ENCODE data around the gene CHST13.

- TF ChIP-seq TCF12 (IDR thresholded peaks at IDR 0.05; ENCODE audit: low read depth) (no peak), RAD21 (IDR thresholded peaks at IDR 0.05; ENCODE audit: low read depth) (peak; percentile 78), MAX (IDR thresholded peaks at IDR 0.05) (no peak), EP300 (IDR thresholded peaks at IDR 0.05; ENCODE audit: borderline replicate concordance) (no peak), CEBPB (IDR thresholded peaks at IDR 0.05) (no peak), REST (IDR thresholded peaks at IDR 0.05; ENCODE audit: low read depth) (no peak)
These were observed 1.6 kb upstream of the CHST13 start for GRCh38 chr3:126522363-126522788.

All from Ishikawa (cell line).